ENCODE results near the gene ASIC2. TPM values are rescaled to one million over a fixed set of nuclear protein-coding genes. Genes with fewer than 3 reads are reported as not detected.

Gene ASIC2
- total RNA-seq, 1 experiment from 2014 or later = not detected

GRCh38 chr17:33233811-33234177 lies 59.3 kb downstream of the ASIC2 start:
- peaks cover 0 to 5% of the 10 kb centered on the region in 2 experiments; a peak in 2 of 4 replicates for H3K4me1 ChIP-seq (ENCODE audit: control insufficient read depth in 1 of 2, insufficient read depth in 2 of 2, low read length in 2 of 2)
- no peak overlapping the region for H2AFZ ChIP-seq (ENCODE audit: low read depth, low read length, poor library complexity, severe bottlenecking)
- no peaks in the 10 kb centered on the region for H3K9me3 ChIP-seq (ENCODE audit: control insufficient read depth in 1 of 2, insufficient read depth in 1 of 2, low read depth in 1 of 2, low read length in 2 of 2)
- no peak overlapping the region for H3K4me2 ChIP-seq (ENCODE audit: low read length)
- CTCF ChIA-PET = no interaction called here
- no peak overlapping the region for H3K4me3 ChIP-seq (replicated peaks in 1 of 2; ENCODE audit: low read depth in 1 of 2, low read length in 2 of 2)
- no peak overlapping the region for H3K27ac ChIP-seq (ENCODE audit: low read depth, low read length)
- no peaks in the 10 kb centered on the region for H3K36me3 ChIP-seq (ENCODE audit: control insufficient read depth in 1 of 2, insufficient read depth in 2 of 2, low read length in 2 of 2)
- no peaks in the 10 kb centered on the region for H3K79me2 ChIP-seq (ENCODE audit: insufficient read depth, low read length)
- BruUV-seq (replicated peaks) = no TSS peak
- H3K9me2 ChIP-seq (ENCODE audit: insufficient read depth) = no peaks in the 10 kb centered on the region
- RAD21 ChIA-PET (ENCODE audit: low non-redundant PET in 1 of 2, low total read pairs in 2 of 2, uncharacterized antibody in 2 of 2, unreplicated experiment in 2 of 2) = no interaction called here
- no peak for TF ChIP-seq MAX (IDR thresholded peaks at IDR 0.05)
- TF ChIP-seq EZH2 (IDR thresholded peaks at IDR 0.05) = no peak
- no peak for TF ChIP-seq YY1 (IDR thresholded peaks at IDR 0.05; ENCODE audit: extremely low read depth, insufficient replicate concordance, low read depth, low read length)
- TF ChIP-seq TCF7L2 (IDR thresholded peaks at IDR 0.05; ENCODE audit: borderline replicate concordance, extremely low read depth, insufficient read depth, insufficient read length) = no peak
- TF ChIP-seq, protein P1, sequence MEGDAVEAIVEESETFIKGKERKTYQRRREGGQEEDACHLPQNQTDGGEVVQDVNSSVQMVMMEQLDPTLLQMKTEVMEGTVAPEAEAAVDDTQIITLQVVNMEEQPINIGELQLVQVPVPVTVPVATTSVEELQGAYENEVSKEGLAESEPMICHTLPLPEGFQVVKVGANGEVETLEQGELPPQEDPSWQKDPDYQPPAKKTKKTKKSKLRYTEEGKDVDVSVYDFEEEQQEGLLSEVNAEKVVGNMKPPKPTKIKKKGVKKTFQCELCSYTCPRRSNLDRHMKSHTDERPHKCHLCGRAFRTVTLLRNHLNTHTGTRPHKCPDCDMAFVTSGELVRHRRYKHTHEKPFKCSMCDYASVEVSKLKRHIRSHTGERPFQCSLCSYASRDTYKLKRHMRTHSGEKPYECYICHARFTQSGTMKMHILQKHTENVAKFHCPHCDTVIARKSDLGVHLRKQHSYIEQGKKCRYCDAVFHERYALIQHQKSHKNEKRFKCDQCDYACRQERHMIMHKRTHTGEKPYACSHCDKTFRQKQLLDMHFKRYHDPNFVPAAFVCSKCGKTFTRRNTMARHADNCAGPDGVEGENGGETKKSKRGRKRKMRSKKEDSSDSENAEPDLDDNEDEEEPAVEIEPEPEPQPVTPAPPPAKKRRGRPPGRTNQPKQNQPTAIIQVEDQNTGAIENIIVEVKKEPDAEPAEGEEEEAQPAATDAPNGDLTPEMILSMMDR (IDR thresholded peaks at IDR 0.05 in 2 of 3, conservative IDR thresholded peaks at IDR 0.05 in 1 of 3; ENCODE audit: borderline replicate concordance in 1 of 3, insufficient read depth in 1 of 3, low read depth in 2 of 3, low read length in 2 of 3) = no peak
- TF ChIP-seq CBX3 (IDR thresholded peaks at IDR 0.05; ENCODE audit: low read depth) = no peak
- no peak for TF ChIP-seq ZBTB33 (IDR thresholded peaks at IDR 0.05; ENCODE audit: extremely low read depth, insufficient replicate concordance, low read length)
- TF ChIP-seq EGR1 (IDR thresholded peaks at IDR 0.05; ENCODE audit: low read depth) = no peak
- TF ChIP-seq ZNF274 (IDR thresholded peaks at IDR 0.05; ENCODE audit: low read depth, low read length) = no peak
- no peak for TF ChIP-seq EZH2phosphoT487 (IDR thresholded peaks at IDR 0.05; ENCODE audit: borderline replicate concordance)
- no peak for TF ChIP-seq ATF3 (IDR thresholded peaks at IDR 0.05)
- no peak for TF ChIP-seq SP1 (IDR thresholded peaks at IDR 0.05; ENCODE audit: low read depth)
- TF ChIP-seq ELF1 (IDR thresholded peaks at IDR 0.05; ENCODE audit: borderline replicate concordance, low read depth) = no peak
- no peaks in the 10 kb centered on the region for H3K27me3 ChIP-seq (ENCODE audit: insufficient read depth, low read length)
- no peak for DNase-seq (ENCODE audit: low read depth, low spot score)
- POLR2A ChIA-PET = no interaction called here
- no peaks in the 10 kb centered on the region for H4K20me1 ChIP-seq (ENCODE audit: insufficient read depth)
- no peak overlapping the region for H3K9ac ChIP-seq (ENCODE audit: low read length)
- intact Hi-C loops (cut with micrococcal nuclease) = no loop called here
- no peak for ATAC-seq
